A172 (cell line): Measurements from ENCODE around the gene NID2. TPM values are rescaled to one million over a fixed set of nuclear protein-coding genes. Genes with fewer than 3 reads are reported as not detected.

Source experiments
- DNase-seq: peaks from one replicate; pipeline ENCODE4 v3.0.0-alpha.2; 2015; ENCODE audit warnings: low spot score
- total RNA-seq: library from RNA; depleted of rRNA; stranded (reverse); fragments of >200 nt; shearing (Covaris generic); gene quantifications from 2 replicates; pipeline ENCODE4 v1.2.3, GENCODE V29; 2014

The NID2 gene
- total RNA-seq, 1 experiment from 2014 or later = not detected

GRCh38 chr14:52029881-52030280 is 39.0 kb downstream of the NID2 start:
- no peak for DNase-seq

DNA sequence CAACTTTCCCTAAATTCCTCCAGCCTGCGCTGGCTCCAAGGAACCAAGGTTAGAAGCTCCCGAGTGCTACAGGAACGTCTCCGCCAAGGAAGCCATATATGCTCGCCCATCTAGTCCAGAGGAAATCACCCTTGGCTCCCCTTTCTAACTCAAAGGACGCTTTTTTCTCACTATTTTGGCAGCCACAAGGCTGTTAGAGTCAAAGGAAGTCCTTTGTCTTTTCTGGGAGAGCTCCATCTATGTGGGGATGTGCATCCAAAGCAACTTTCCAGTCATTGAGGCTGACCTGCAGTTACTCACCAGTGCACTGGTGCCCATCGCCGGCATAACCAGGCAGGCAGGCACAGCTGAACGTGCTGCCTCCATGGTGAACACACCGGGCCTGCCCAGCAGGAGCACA is 42.0 kb downstream of the NID2 start:
- no peak for DNase-seq

DNA sequence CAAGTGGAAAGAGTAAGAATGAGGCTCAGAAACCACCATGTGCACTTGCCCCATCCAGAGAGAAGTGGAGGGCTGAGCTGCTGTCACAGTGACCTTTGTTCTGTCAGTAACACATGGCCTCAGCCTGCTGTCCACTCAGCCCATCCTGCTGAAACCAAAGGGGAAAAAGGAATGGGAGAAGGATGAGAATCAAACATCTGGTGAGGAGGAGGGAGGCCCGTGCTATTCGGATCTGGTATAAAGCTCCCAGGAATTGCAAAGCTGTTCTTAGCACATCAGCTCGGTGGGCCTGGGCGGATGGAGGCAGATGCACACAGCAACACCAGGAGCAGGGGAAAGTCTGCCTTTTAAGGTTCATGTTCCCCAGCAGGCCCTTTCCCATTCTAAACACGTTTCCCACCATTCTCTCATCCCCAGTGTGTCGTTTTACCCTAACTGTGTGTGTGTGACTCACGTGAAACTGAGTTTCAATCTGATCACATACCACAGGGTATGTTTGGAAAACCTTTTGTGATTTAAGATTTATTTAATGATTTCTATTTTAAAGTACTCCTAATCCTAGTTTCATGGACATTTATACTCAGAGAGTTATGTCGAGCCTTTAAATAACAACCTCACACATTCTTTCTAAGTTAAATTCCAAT is 42.7 kb downstream of the NID2 start:
- DNase-seq = no peak

DNA sequence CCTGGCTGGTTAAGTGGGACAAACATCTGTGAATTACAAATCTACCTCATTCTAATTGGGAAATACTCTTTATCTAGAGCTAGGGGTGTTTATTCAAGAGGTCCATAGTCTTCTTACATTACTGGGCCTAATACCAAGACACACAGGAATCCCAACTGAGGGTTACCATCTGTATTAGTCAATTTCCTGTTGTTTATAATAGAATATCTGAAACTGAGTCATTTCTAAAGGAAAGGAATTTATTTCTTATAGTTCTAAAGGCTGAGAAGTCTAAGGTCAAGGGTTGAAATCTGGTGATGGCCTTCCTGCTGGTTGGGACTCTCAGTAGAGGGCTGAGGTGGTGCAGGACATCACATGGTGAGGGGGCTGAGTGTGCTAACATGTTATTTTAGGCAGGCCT is 43.5 kb downstream of the NID2 start:
- peak; percentile 22 for DNase-seq

DNA sequence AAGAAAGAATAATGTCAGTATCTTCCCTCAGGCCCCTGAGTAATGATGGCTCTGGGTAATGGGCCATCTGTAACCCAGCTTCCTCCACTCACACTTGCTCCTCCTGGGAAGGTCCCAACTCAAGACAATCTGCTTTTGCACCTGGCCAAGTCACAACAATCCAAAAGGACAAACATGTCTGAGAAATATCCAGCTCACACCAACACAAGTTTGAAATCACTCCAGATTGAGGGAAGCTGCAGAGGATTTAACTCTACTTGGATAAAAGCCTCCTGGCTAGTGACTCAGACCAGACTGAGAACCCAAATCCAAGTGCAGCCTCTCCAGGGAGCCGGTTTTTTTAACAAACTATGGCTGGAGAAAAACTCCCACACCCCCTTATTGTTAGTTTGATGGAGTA is 45.3 kb downstream of the NID2 start:
- no peak for DNase-seq

DNA sequence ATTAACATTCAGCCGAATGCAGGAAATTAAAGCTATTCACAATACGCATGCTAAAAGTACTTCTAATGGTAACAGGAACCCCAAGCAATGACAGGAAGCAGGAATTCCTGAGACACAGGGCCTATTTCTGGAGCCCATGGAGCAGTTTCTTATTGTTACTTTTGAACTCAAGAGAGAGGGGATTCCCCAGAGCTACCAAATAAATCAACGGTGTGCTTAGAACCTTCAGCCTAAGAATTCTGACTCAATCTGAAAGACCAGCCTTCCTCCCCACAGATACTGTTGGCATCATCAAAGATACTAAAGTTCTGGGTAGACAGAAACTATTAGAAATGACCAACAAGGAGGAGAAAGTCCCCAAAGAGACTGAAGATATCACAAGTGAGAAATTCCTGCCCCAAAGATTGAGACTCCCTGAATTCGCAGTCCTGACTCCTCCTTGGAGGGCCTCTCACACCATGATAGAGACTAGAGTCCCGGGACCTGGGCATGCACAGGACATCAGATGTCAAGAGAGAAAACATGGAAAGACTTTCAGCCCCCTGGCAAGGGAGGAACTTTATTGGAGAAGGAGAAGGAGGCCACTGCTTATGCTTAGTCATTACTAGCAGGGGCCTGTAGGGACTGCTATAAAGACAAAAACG is 46.8 kb downstream of the NID2 start:
- no peak for DNase-seq

DNA sequence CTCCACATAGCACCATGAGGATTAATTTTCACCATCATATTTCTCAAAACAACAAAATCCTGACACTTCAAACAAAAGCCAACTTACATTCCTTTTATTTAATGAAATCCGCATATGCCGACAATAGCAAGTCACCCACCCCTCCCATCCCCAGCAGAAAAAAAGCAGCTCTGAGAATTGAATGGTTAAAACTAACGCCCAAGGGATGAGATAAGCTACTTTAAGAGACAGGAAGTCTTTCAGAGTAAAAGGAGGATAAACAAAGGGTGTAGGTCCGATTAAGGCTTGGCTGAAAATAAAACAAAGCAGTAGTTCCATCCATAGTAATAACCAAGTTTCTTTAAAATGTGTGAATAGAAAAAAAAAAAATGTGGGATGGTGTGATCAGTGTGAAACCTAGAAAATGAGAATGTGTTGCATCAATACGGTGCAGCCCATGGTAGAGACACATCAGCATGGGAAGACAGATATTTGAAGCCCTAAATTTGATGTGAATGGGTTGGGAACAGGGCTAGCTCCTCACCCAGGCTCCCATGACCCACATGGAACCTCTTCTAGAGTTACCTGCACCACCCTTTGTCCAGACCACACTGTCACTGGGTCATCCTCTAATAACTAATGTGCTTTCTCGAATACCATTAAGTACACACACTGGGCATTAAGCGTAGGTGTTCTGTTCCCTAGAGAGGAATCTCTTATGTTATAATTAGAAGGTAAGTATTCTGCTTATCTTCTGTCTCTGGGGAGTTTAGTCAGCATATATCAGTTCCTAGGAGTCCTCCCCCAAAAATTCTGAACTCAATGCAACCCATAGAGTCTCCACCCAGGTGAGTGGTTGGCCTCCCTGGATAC is 47.8 kb downstream of the NID2 start:
- no peak for DNase-seq

- DNase-seq = no peak
Measured at GRCh38 chr14:52020161-52020714, 48.6 kb downstream of the NID2 start.

GRCh38 chr14:52018970-52019369 is 49.9 kb downstream of the NID2 start:
- DNase-seq = no peak

- no peak for DNase-seq
Measured at GRCh38 chr14:52018252-52018651, 50.6 kb downstream of the NID2 start.

DNA sequence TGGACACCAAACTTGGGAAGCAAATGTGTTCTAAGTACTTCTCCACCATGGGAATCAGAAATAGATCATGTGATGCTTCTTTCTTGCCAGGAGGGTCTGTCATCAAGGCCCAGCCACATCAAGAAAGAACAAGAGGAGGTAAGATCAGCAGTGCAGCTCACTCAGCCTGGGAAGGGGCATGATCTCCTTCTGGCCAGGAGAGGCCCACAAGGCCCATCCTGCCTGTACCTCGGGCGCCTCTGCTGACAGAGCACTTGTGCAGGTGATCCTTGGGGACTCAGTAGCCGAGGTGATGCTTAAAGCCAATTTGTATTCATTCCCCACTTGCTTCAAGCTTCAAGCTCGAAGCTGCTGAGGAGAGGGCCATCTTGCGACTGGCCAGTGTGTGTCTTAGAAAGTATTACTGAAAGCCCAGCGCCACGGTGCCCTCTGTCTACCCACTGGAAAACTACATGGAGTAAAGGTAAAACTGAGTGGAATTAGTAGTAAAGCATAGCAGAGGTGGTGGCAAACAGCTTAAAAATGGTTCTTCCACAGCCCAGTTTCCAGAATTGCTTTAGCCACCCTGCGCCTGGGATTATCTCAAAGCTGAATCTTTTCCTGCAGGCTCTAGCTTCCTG is 53.3 kb downstream of the NID2 start:
- no peak for DNase-seq

- DNase-seq = no peak
Measured at GRCh38 chr14:52014601-52015267, 54.1 kb downstream of the NID2 start.

DNA sequence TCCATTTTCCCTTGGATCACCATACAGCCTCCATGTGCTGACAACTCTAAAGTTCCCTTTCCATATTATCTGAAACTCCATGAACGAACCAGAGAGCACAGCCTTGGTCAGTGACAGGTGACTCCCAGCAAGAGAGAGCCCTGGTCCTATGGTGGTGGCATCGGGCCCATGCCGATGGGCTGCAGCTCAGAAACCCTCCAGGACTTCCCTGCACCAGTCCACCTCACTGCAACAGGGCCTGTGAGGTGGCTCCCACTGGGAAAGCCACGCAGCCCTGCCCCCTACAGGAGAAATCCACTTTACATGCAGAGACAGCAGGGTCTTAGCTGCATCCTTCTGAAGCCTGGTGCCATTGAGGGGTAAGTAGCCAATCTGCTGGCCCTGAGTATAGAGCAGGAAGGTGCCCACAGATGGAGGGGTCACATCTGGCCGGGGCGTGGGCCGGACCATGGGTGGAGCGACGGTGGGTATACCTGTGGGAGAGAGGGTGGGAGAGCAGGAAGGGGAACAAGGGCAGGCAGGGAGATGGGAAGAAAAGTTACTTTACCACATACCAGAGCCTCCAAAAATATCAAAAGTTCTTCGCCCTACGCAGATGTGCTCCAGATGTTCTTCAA is 54.8 kb downstream of the NID2 start:
- no peak for DNase-seq

- no peak for DNase-seq
Measured at GRCh38 chr14:52012635-52013034, 56.2 kb downstream of the NID2 start.

- DNase-seq = no peak
Measured at GRCh38 chr14:52011523-52011922, 57.3 kb downstream of the NID2 start.

- DNase-seq = no peak
Measured at GRCh38 chr14:52010173-52010693, 58.6 kb downstream of the NID2 start.

GRCh38 chr14:52008136-52008535 is 60.7 kb downstream of the NID2 start:
- no peak for DNase-seq

DNA sequence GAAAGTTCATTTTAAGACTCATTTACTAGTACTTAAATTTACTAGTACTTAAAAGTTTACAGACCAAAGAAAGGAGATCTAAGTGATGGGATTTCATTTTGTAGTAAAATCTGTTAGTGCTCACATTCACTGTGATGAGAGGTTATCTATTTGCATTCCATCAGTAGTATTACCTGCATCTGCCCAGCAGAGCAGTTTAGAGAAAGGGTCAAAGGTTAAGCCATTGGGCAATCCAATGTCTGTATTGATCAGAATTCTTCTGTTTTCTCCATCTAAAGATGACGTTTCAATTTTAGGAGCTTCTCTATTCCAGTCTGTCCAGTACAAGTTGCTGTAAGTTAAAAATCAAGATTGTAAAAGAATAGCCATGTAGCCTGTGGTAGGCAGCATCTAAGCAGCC is 61.2 kb downstream of the NID2 start:
- no peak for DNase-seq

GRCh38 chr14:52007211-52007610 is 61.6 kb downstream of the NID2 start:
- no peak for DNase-seq

DNA sequence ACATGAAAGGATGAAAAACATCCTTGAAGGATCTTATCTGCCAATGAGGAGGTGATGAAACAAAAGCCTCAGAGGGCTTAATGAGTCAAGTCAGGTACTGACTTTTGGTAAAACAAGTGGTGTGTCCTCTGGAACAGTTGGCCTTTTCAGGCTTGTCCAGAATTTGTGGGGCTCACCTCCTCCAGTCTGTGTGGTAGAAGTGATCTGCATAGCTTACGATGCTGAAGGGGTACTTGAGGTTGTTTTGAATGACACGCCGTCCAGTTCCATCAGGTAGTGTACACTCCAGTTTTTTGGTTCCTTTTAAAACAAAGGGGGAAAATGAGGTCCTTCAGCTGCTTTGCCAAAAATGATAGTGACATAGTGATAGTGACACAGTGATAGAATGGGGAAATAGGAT is 62.5 kb downstream of the NID2 start:
- no peak for DNase-seq

DNA sequence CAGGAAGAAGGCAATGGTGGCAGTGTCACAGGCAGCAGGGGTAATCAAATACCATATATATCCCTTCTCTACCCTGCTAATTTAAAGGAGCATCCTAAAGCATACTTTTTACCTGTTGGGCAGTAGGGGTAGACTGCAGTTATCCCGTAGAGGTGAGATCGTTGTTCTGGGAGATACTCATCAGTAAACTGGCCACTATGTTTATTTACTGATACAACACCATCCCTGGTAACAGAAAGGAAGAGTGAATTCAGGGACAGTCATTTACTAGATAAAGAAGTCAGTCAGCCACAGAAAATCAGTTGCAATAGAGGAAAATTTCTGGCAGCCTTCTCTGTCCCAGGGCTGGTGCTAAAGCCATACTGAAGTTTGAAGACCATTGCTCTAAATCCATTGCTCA is 63.2 kb downstream of the NID2 start:
- DNase-seq = no peak
